K562 (cell line): ENCODE measurements around the gene MFAP5. TPM values are rescaled to one million over a fixed set of nuclear protein-coding genes. Genes with fewer than 3 reads are reported as not detected.

Source experiments
- ATAC-seq: fragments of 200-7000 bp; cut with Tn5 transposase; 3 replicates; pipeline ENCODE4 v1.9.1; 2020; ENCODE audit warnings: moderate library complexity
- BruUV-seq: library from RNA; stranded (reverse); fragments of 400-500 nt; replicated peaks from 2 replicates; lab custom pipeline; 2021; lab: Mats Ljungman, UMichigan
- CTCF ChIA-PET: fragments of 300-600 bp; formaldehyde crosslinking; extraction: SDS; loops from one replicate; lab custom pipeline; 2021; ENCODE audit warnings: low intra/inter-chr PET ratio; lab: Yijun Ruan, JAX
- POLR2A ChIA-PET: fragments of 300-600, 350-650 bp; sonication (Branson Sonifier 250); formaldehyde crosslinking; extraction: SDS; loops from one replicate; lab custom pipeline; 2021; ENCODE audit warnings: antibody characterized with exemption, inconsistent platforms; lab: Yijun Ruan, JAX
- DNase-seq, 4 experiments: peaks; one replicate each; pipeline versions ENCODE4 v3.0.0 to v3.0.0-alpha.2; 2011 to 2018; ENCODE audit warnings: low spot score in 3 of 4, mixed read lengths in 3 of 4; ENCODE audit errors: extremely low read depth in 1 of 4
- FAIRE-seq: peaks from 2 replicates; lab custom pipeline; 2011; peaks lifted over from hg19 to GRCh38; lab: Jason Lieb, UNC
- H2AFZ ChIP-seq: 2 replicates; pipeline ENCODE4 v1.6.0; 2011; ENCODE audit warnings: low read depth, low read length, control low read depth, inconsistent platforms
- H3K27ac ChIP-seq: fragments of 200-600 bp; 3 replicates; pipeline ENCODE4 v1.8.0; 2011; ENCODE audit warnings: low read depth, mild to moderate bottlenecking, control low read depth, inconsistent platforms, low read length, moderate library complexity, mixed read lengths; ENCODE audit errors: extremely low read depth
- H3K27me3 ChIP-seq, 2 experiments: fragments of 300-600 bp in 1 of 2; 2 replicates in 1 of 2; 3 replicates in 1 of 2; pipeline versions ENCODE4 v1.6.0 to v1.8.0; 2011; ENCODE audit warnings: inconsistent platforms in 2 of 2, low read length in 2 of 2, mild to moderate bottlenecking in 1 of 2, mixed read lengths in 1 of 2, moderate library complexity in 1 of 2; ENCODE audit not compliant: control insufficient read depth in 2 of 2, insufficient read depth in 2 of 2
- H3K36me3 ChIP-seq: fragments of 300-600 bp; 3 replicates; pipeline ENCODE4 v1.8.0; 2011; ENCODE audit warnings: mild to moderate bottlenecking, low read length, inconsistent platforms; ENCODE audit not compliant: control insufficient read depth, insufficient read depth
- H3K4me1 ChIP-seq, 2 experiments: fragments of 200-600 bp in 1 of 2; replicated peaks in 1 of 2; 2 replicates in 1 of 2; 3 replicates in 1 of 2; pipeline versions ENCODE4 v1.5.1 to v1.8.0; 2011; ENCODE audit warnings: inconsistent platforms in 2 of 2, low read length in 2 of 2, mild to moderate bottlenecking in 1 of 2, mixed read lengths in 1 of 2, moderate library complexity in 1 of 2; ENCODE audit not compliant: control insufficient read depth in 2 of 2, insufficient read depth in 2 of 2
- H3K4me2 ChIP-seq: 2 replicates; pipeline ENCODE4 v1.6.1; 2011; ENCODE audit warnings: low read length, control low read depth, inconsistent platforms, mixed read lengths; ENCODE audit not compliant: insufficient read depth
- H3K4me3 ChIP-seq: fragments of 200-600 bp; sonication (generic), shearing (Covaris generic); 2 replicates; pipeline ENCODE4 v1.5.1; 2016; ENCODE audit warnings: control low read depth, inconsistent platforms
- H3K79me2 ChIP-seq: fragments of 200-600 bp; 3 replicates; pipeline ENCODE4 v1.8.0; 2011; ENCODE audit warnings: low read length, inconsistent platforms; ENCODE audit not compliant: control insufficient read depth, insufficient read depth
- H3K9ac ChIP-seq, 2 experiments: 2 replicates each; pipeline versions ENCODE4 v1.6.0 to v1.6.1; 2011; ENCODE audit warnings: low read depth in 2 of 2, low read length in 2 of 2, control low read depth in 1 of 2, inconsistent platforms in 1 of 2, mild to moderate bottlenecking in 1 of 2, mixed read lengths in 1 of 2; ENCODE audit not compliant: insufficient read depth in 1 of 2
- H3K9me1 ChIP-seq: one replicate; pipeline ENCODE4 v1.6.0; 2011; ENCODE audit warnings: inconsistent platforms, mild to moderate bottlenecking, low read length, moderate library complexity; ENCODE audit not compliant: control insufficient read depth, insufficient read depth
- H3K9me3 ChIP-seq: replicated peaks from 2 replicates; pipeline ENCODE4 v1.5.1; 2011; ENCODE audit warnings: low read depth, low read length, inconsistent platforms; ENCODE audit not compliant: control insufficient read depth, insufficient read depth
- H4K20me1 ChIP-seq: replicated peaks from 2 replicates; pipeline ENCODE4 v1.6.1; 2011; ENCODE audit warnings: low read length, inconsistent platforms, mixed read lengths; ENCODE audit not compliant: control insufficient read depth, insufficient read depth
- CCAR2 ChIP-seq: fragments of 200-400 bp; formaldehyde crosslinking; IDR thresholded peaks from 2 replicates; pipeline ENCODE4 v1.6.1; 2017; ENCODE audit warnings: mild to moderate bottlenecking, low read depth, low read length
- MEIS2 ChIP-seq: fragments of 450-650 bp; IDR thresholded peaks from 2 replicates; pipeline ENCODE4 v1.6.1; 2014; ENCODE audit warnings: mild to moderate bottlenecking; ENCODE audit not compliant: partially characterized antibody
- MYBL2 ChIP-seq, 2 experiments: fragments of 450-650 bp in 1 of 2; sonication (generic) in 1 of 2; formaldehyde crosslinking in 1 of 2; IDR thresholded peaks; 2 replicates each; pipeline versions ENCODE4 v1.6.1 to v1.8.1; 2017 to 2022; ENCODE audit warnings: borderline replicate concordance in 1 of 2, inconsistent platforms in 1 of 2, low read depth in 1 of 2, mild to moderate bottlenecking in 1 of 2, missing genetic modification reagents in 1 of 2, moderate library complexity in 1 of 2
- NKRF ChIP-seq: fragments of 450-650 bp; IDR thresholded peaks from 2 replicates; pipeline ENCODE4 v1.6.1; 2016; ENCODE audit warnings: borderline replicate concordance
- PTBP1 ChIP-seq: fragments of 200-400 bp; formaldehyde crosslinking; IDR thresholded peaks from 2 replicates; pipeline ENCODE4 v1.6.1; 2017; ENCODE audit warnings: low read depth, low read length
- USF2 ChIP-seq: sonication (generic); formaldehyde crosslinking; IDR thresholded peaks from 2 replicates; pipeline ENCODE4 v1.5.0; 2020; ENCODE audit warnings: missing genetic modification reagents
- ZBTB1 ChIP-seq: sonication (generic); formaldehyde crosslinking; IDR thresholded peaks from 2 replicates; pipeline ENCODE4 v1.8.1; 2023; ENCODE audit warnings: missing genetic modification reagents, low read depth, mild to moderate bottlenecking, borderline replicate concordance
- WGBS: fragments of 100-300 bp; shearing (Covaris generic); methylation state at CpG from one replicate; pipeline ENCODE4 v1.1.6; 2016; ENCODE audit warnings: low coverage, mixed read lengths; ENCODE audit not compliant: insufficient coverage; ENCODE audit errors: missing lambda C conversion rate; 5-methylcytosine and 5-hydroxymethylcytosine counted together
- in situ Hi-C: fragments of 300-500 bp; cut with MboI; formaldehyde crosslinking; loops from 4 replicates; pipeline ENCODE4 v1.15.0; 2018; ENCODE audit warnings: inconsistent platforms, mixed read lengths
- intact Hi-C: fragments of 100-400 bp; cut with micrococcal nuclease; formaldehyde crosslinking; loops from 2 replicates; pipeline ENCODE4 v1.14.2; 2022
- polyA plus RNA-seq, 8 experiments: library from polyadenylated mRNA; depleted of rRNA in 4 of 8; stranded (reverse) in 5 of 8; unstranded in 3 of 8; fragments of >200 nt; fragmentation: Nextera tagmentation in 2 of 8; fragmentation: Illumina TruSeq in 1 of 8; extraction: Ambion mirVana in 2 of 8; extraction: Trizol in 1 of 8; gene quantifications; 2 replicates each; pipeline versions ENCODE4 v1.2.1 to v1.2.3, GENCODE V29; 2011 to 2014; ENCODE audit warnings: inconsistent platforms in 1 of 8, missing spikeins in 1 of 8
- total RNA-seq, 7 experiments: library from RNA; depleted of rRNA in 6 of 7; stranded (reverse); fragments of >200 nt in 6 of 7; fragmentation: Illumina TruSeq in 2 of 7; extraction: Trizol in 2 of 7; gene quantifications; 2 replicates each; pipeline versions ENCODE4 v1.2.1 to v1.2.3, GENCODE V29; 2011 to 2021; ENCODE audit warnings: low replicate concordance in 1 of 7

Gene MFAP5
- total and polyA plus RNA-seq, 9 of the 15 experiments (the other 6 are each of a cell fraction or from before 2014, with no cell fraction given) = not detected

GRCh38 chr12:8668441-8668840 is 5.8 kb upstream of the MFAP5 start (continued):
- TF ChIP-seq ZBTB1 = no peak
- no peak for TF ChIP-seq CCAR2

DNA sequence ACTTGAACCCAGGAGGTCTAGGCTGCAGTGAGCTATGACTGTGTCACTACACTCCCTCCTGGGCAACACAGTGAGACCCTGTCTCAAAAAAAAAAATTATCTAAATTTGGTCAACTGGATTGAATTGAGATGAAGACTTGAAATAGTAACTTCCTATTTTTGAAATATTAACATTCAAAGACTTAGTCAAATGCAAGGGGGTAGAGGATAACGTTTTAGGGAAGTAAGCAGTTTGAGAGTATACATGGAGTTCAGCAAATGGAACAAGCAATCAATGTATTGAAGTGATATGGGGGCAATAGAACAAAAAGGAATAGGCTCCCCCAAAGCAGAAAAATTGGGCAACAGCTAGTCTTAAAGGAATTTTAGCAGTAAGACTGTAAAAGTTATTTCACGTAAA is 4.6 kb upstream of the MFAP5 start:
- no peak overlapping the region for H3K4me2 ChIP-seq
- TF ChIP-seq PTBP1 (no peak), NKRF (no peak), MEIS2 (no peak), MYBL2 (IDR thresholded peaks at IDR 0.05; ENCODE audit: low read depth) (no peak), MYBL2 (CRISPR knock-in tag; IDR thresholded peaks at IDR 0.05; ENCODE audit: borderline replicate concordance) (no peak), USF2 (CRISPR knock-in tag) (no peak)
- BruUV-seq = no TSS peak
- ChIA-PET CTCF (no interaction called here), POLR2A (no interaction called here)
- peaks cover 7 to 18% of the 10 kb centered on the region in 2 experiments; a peak in 4 of 5 replicates for H3K27me3 ChIP-seq
- H3K4me1 ChIP-seq = no peaks in the 10 kb centered on the region
- no peaks in the 10 kb centered on the region for H4K20me1 ChIP-seq
- in situ Hi-C loops (no loop called here), intact Hi-C loops (no loop called here)
- H3K9me1 ChIP-seq = no peaks in the 10 kb centered on the region
- H3K4me3 ChIP-seq = no peak overlapping the region
- H3K9ac ChIP-seq = no peak overlapping the region
- no peak overlapping the region for H2AFZ ChIP-seq
- FAIRE-seq (no peak), DNase-seq (no peak), ATAC-seq (no peak)
- 9% methylated on average over 2 of the region's 2 CpGs for WGBS
- H3K79me2 ChIP-seq = no peaks in the 10 kb centered on the region
- no peak overlapping the region for H3K27ac ChIP-seq
- no peaks in the 10 kb centered on the region for H3K36me3 ChIP-seq
- no peaks in the 10 kb centered on the region for H3K9me3 ChIP-seq
